ENCODE measurements around the gene TEF.

DNA sequence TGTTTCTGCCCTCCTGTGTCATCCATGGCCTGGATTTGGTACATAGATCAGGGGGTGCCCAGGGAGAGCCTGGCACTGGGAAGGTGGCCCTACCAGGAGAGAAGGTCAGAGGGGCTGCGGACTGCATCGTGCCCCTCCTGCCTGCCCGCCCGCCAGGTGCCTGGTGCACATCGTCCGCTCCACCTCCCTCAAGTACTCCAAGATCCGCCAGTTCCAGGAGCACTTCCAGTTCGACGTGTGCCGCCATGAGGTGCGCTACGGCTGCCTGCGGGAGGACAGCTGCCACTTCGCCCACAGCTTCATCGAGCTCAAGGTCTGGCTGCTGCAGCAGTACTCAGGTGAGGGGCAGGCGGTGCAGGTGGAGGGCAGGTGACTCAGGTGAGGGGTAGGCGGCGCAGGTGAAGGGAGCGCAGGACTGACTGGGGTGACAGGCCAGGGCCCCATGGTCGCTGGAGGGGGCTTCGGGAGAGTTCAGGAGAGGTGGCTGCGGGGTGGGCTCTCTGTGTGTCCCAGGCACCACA is 32.7 kb upstream of the TEF start:
- TF ChIP-seq, protein P1, sequence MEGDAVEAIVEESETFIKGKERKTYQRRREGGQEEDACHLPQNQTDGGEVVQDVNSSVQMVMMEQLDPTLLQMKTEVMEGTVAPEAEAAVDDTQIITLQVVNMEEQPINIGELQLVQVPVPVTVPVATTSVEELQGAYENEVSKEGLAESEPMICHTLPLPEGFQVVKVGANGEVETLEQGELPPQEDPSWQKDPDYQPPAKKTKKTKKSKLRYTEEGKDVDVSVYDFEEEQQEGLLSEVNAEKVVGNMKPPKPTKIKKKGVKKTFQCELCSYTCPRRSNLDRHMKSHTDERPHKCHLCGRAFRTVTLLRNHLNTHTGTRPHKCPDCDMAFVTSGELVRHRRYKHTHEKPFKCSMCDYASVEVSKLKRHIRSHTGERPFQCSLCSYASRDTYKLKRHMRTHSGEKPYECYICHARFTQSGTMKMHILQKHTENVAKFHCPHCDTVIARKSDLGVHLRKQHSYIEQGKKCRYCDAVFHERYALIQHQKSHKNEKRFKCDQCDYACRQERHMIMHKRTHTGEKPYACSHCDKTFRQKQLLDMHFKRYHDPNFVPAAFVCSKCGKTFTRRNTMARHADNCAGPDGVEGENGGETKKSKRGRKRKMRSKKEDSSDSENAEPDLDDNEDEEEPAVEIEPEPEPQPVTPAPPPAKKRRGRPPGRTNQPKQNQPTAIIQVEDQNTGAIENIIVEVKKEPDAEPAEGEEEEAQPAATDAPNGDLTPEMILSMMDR (IDR thresholded peaks at IDR 0.05; ENCODE audit: low read depth, low read length) = no peak
- TF ChIP-seq EZH2phosphoT487 (IDR thresholded peaks at IDR 0.05; ENCODE audit: low read depth) = no peak

Data from OCI-LY3 (cell line).